ENCODE data around the gene RRP12.

DNA sequence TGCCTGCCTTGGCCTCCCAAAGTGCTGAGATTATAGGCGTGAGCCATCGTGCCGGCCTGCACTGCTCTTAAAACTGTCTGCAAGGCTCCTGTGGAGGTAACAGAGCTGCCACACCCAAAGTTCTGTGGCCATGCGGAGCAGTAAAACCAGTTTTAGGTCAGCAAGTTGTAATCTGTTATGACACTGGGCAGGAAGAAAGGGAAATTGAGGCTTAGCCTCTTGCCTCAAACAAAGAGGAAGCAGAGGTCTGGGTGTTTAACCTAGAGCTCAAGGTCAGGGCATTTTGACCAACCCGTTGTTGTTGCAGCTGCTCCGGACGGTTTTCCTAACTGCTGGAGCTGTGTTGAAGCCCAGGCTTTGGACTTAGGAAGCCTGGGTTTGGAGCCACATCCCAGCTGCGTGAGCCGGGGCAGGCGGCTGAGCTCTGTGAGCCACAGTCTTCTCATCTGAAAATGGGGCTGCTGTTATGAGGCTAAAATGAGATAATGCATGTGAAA is 7.4 kb upstream of the RRP12 start:
- TF ChIP-seq CTCF (IDR thresholded peaks at IDR 0.05): no peak
- TF ChIP-seq EZH2 (IDR thresholded peaks at IDR 0.05): no peak
- TF ChIP-seq EZH2phosphoT487 (IDR thresholded peaks at IDR 0.05): no peak

Measured in neural progenitor cell (in vitro differentiated cells).